GM19468 (cell line): ENCODE data around the gene NIP7.

Experiments used
- ATAC-seq: cut with Tn5 transposase; IDR thresholded peaks from one replicate; pipeline ENCODE4 v1.9.1; 2021; ENCODE audit warnings: mild to moderate bottlenecking, moderate library complexity, moderate number of reproducible peaks; ENCODE audit not compliant: unreplicated experiment; ENCODE audit errors: extremely low read depth

The NIP7 gene

GRCh38 chr16:69378760-69379159 lies 39.2 kb downstream of the NIP7 start:
- ATAC-seq = no peak

- no peak for ATAC-seq
These were observed 41.7 kb downstream of the NIP7 start for GRCh38 chr16:69381231-69381630.

- no peak for ATAC-seq
These were observed 42.8 kb downstream of the NIP7 start for GRCh38 chr16:69382421-69382820.

- ATAC-seq = no peak
These were observed 45.4 kb downstream of the NIP7 start for GRCh38 chr16:69384974-69385373.

GRCh38 chr16:69386596-69386995 lies 47.0 kb downstream of the NIP7 start:
- no peak for ATAC-seq
